GM19455 (cell line): ENCODE data around the gene SLC45A1.
"Not testable (repeated sequence)": the region's sequence is repeated elsewhere in the genome, so short reads cannot be mapped to it uniquely, and the experiment has no call there.

ENCODE experiments used
- ATAC-seq: cut with Tn5 transposase; IDR thresholded peaks from one replicate; pipeline ENCODE4 v1.9.1; 2021; ENCODE audit not compliant: unreplicated experiment

SLC45A1 gene

GRCh38 chr1:8317647-8318381 lies at the start of gene SLC45A1:
SLC45A1 (plus strand) TSS chr1:8318114; CDS start chr1:8324330, 6,216 bp downstream.
- ATAC-seq: no peak

GRCh38 chr1:8273036-8273435 lies 44.9 kb upstream of the SLC45A1 start:
- no peak for ATAC-seq

- no peak for ATAC-seq
These were observed 43.6 kb upstream of the SLC45A1 start for GRCh38 chr1:8274352-8274751.

GRCh38 chr1:8276173-8276914 lies 41.6 kb upstream of the SLC45A1 start:
- no peak for ATAC-seq

- ATAC-seq: no peak
These were observed 41.0 kb upstream of the SLC45A1 start for GRCh38 chr1:8276932-8277331.

GRCh38 chr1:8278677-8279076 lies 39.2 kb upstream of the SLC45A1 start:
- ATAC-seq: not testable (repeated sequence)

GRCh38 chr1:8281843-8282509 lies 35.9 kb upstream of the SLC45A1 start:
- ATAC-seq: no peak

GRCh38 chr1:8283058-8283884 lies 34.6 kb upstream of the SLC45A1 start:
- ATAC-seq: peak; percentile 95

- no peak for ATAC-seq
These were observed 33.8 kb upstream of the SLC45A1 start for GRCh38 chr1:8284127-8284526.

- ATAC-seq: no peak
These were observed 32.8 kb upstream of the SLC45A1 start for GRCh38 chr1:8285103-8285502.

GRCh38 chr1:8285965-8286364 lies 31.9 kb upstream of the SLC45A1 start:
- ATAC-seq: no peak

- no peak for ATAC-seq
These were observed 24.8 kb upstream of the SLC45A1 start for GRCh38 chr1:8293118-8293517.

GRCh38 chr1:8293641-8294169 lies 24.2 kb upstream of the SLC45A1 start:
- ATAC-seq: no peak

GRCh38 chr1:8294170-8294697 lies 23.7 kb upstream of the SLC45A1 start:
- ATAC-seq: no peak

GRCh38 chr1:8297245-8297644 lies 20.7 kb upstream of the SLC45A1 start:
- no peak for ATAC-seq

- ATAC-seq: no peak
These were observed 18.0 kb upstream of the SLC45A1 start for GRCh38 chr1:8299963-8300362.

GRCh38 chr1:8302081-8302956 lies 15.6 kb upstream of the SLC45A1 start:
- no peak for ATAC-seq

- ATAC-seq: no peak
These were observed 14.8 kb upstream of the SLC45A1 start for GRCh38 chr1:8303141-8303540.

GRCh38 chr1:8303876-8304275 lies 14.0 kb upstream of the SLC45A1 start:
- ATAC-seq: no peak

GRCh38 chr1:8307628-8308027 lies 10.3 kb upstream of the SLC45A1 start:
- ATAC-seq: no peak
